ENCODE data around the gene PCF11.
"Not testable (repeated sequence)": the region's sequence is repeated elsewhere in the genome, so short reads cannot be mapped to it uniquely, and the experiment has no call there.

PCF11 gene, protein sequence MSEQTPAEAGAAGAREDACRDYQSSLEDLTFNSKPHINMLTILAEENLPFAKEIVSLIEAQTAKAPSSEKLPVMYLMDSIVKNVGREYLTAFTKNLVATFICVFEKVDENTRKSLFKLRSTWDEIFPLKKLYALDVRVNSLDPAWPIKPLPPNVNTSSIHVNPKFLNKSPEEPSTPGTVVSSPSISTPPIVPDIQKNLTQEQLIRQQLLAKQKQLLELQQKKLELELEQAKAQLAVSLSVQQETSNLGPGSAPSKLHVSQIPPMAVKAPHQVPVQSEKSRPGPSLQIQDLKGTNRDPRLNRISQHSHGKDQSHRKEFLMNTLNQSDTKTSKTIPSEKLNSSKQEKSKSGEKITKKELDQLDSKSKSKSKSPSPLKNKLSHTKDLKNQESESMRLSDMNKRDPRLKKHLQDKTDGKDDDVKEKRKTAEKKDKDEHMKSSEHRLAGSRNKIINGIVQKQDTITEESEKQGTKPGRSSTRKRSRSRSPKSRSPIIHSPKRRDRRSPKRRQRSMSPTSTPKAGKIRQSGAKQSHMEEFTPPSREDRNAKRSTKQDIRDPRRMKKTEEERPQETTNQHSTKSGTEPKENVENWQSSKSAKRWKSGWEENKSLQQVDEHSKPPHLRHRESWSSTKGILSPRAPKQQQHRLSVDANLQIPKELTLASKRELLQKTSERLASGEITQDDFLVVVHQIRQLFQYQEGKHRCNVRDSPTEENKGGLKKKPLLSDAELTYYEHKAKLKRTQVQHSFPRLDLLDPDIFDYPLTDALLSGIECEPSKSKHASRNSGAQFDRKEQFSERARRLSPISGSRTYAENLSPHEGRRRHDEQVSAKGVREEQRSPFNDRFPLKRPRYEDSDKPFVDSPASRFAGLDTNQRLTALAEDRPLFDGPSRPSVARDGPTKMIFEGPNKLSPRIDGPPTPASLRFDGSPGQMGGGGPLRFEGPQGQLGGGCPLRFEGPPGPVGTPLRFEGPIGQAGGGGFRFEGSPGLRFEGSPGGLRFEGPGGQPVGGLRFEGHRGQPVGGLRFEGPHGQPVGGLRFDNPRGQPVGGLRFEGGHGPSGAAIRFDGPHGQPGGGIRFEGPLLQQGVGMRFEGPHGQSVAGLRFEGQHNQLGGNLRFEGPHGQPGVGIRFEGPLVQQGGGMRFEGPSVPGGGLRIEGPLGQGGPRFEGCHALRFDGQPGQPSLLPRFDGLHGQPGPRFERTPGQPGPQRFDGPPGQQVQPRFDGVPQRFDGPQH (N-terminal part only)

DNA sequence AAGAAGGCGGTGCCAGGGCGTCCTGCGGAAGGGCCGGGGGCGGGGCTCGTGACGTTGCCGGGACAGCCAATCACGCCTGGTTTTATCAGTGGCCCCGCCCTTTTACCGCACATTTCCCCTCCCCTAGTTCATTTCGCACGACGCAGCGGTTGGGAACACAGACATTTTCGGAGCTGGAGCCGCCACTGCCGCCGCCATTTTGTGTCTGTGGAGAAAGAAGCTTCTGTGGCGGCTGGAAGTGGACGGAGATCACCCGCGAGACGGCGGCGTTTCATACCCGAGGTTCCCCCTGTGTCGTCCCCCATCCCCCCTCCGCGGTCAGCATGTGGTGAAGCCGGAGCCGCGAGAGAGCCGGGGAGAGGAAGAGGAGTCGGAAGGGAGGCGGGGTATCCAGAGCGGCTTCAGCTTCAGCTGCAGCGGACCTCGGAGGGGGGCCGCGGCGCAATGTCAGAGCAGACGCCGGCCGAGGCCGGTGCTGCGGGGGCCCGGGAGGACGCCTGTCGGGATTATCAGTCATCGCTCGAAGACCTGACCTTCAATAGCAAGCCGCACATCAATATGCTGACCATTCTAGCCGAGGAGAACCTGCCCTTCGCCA is at the start of gene PCF11:
TSS of gene PCF11 (plus strand) at position 136 of the 598 bp plus-strand sequence. CDS start at position 445, 309 bp downstream.
- peak in 1 of 2 donors; percentile 92 for DNase-seq (ENCODE audit: low read depth in 1 of 2, low spot score in 1 of 2)

DNA sequence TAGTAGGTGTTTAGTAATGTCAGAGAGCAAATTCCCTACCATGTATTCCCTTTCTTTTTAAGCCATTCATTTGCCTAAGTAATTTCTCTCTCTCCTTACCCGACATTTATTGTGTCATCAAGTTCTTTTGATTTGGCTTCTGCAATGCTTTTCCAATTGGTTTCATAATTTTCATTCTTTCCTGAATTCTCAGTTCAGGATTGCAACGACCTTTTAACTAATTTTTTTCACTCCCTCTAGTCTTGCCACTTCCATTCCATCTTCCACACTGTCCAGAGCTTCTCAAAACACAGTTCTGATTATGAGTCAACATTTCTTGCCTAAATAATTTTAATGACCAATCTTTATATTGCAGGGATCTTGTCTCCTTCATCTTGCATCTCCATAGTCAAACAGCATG is 44.0 kb upstream of the PCF11 start:
- no peak for DNase-seq (ENCODE audit: low read depth in 1 of 2, low spot score in 1 of 2)

DNA sequence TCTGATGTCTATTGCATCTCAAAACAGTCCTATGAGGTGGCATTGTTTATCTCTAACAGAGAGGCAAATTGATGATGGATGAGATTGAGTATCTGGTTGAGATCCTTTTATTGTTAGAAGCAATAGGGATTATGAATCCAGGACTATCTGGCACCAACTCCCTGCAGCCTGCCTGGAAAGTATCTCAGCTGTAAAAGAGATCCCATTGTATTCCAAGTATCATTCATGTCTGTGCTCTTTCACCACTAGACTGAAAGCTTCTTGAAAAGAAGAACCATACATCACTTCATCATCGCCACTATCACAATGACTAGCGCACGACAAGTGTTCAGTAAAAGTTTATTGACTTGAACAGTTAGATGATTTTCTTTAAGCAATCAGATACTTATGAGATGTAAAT is 41.9 kb upstream of the PCF11 start:
- no peak for DNase-seq (ENCODE audit: low read depth in 1 of 2, low spot score in 1 of 2)

DNA sequence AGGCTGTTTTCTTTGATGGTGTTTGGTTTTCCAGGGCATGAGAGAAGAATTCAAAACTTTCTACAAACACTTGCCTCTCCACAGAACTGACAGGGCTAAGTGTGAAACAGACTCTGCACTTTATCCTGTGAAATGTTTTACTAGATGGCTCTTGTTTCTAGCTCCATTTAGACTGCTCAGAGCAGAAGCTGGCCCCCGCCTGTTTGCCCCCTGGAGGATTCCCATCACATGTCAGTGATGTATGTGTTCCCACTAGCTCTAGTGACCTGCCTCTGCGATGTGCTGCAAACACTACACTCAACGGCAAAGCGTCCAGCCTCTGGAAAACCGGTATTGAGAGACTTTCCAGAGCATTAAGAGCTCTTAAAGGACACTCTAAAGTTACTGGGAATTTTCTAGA is 41.4 kb upstream of the PCF11 start:
- DNase-seq (ENCODE audit: low read depth in 1 of 2, low spot score in 1 of 2), result no peak

DNA sequence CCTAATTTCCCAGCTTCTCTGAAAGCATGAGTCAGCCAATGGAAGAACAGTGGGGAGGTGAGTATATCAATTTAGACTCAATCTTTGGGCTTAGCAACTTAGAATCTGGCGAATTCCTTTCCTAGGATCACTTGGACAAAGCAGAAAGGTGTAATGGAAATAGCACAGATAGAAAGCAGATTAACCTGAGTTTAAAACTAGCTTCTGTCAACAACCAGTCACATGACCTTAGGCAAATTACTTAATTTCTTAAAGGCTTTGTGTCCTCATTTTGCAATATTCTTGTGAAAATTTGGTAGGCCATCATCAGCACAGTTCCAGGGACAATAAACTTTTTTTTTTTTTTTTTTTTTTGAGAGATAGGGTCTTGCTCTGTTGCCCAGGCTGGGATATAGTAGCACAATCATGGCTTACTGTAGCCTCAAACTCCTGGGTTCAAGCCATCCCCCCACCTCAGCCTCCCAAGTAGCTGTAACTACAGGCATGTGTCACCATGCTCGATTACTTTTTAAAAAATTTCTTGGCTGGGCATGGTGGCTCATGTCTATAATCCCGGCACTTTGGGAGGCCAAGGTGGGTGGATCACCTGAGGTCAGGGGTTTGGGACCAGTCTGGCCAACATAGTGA is 40.8 kb upstream of the PCF11 start:
- no peak for DNase-seq (ENCODE audit: low read depth in 1 of 2, low spot score in 1 of 2)

DNA sequence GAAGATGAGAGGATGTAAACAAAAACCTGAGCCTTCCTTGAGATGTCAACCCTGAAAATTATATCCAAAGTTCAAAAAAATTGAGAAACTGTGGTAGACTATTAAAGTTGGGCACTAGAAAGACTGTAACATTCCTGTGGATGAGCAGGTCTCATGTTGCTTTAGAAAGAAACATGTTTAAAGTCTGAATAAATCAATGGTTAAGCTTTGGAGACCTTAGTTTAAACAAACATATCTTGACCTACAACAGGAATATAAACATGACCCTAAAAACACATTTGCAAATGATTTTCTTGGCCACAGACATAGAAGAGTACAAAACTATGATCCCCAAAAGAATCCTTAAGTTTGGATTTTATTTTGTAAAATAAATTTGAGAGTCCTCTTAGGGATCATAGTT is 38.1 kb upstream of the PCF11 start:
- DNase-seq (ENCODE audit: low read depth in 1 of 2, low spot score in 1 of 2), result no peak

DNA sequence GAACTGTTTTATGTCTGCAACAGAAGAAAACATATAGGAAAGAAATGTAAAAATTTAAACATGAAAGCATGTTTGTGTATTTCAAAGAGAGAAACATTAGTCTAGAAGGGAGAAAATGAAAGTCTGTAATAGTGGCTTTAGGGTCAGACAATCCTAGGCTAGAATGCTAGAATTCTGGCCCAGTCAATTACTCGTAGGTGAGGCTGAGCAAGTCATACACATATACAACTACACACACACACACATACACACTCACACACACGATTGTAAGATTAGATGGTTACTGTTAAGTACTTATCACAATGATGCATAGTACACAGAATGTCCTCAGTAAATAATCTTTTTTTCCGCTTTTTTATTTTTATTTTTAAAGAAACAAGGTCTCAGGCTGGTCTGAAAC is 37.7 kb upstream of the PCF11 start:
- DNase-seq (ENCODE audit: low read depth in 1 of 2, low spot score in 1 of 2), result no peak

DNA sequence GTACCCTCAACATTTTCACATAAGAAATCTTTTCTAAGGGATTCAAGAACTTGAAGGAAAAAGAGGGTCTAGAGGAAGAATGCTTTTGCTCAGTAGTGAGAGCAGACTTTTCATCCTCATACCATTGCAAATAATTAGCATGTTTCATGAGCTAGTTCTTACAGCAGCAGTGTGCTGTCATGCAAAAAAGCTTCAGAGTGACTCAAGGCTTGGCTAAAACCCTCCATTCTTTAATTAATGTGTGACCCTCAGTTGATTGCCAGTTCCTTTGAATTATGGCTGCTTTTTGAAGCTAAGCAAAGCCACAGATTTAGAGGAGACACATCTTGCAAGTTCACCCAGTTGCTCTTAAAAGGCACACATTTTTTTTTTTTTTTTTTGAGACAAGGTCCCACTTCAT is 36.6 kb upstream of the PCF11 start:
- no peak for DNase-seq (ENCODE audit: low read depth in 1 of 2, low spot score in 1 of 2)

DNA sequence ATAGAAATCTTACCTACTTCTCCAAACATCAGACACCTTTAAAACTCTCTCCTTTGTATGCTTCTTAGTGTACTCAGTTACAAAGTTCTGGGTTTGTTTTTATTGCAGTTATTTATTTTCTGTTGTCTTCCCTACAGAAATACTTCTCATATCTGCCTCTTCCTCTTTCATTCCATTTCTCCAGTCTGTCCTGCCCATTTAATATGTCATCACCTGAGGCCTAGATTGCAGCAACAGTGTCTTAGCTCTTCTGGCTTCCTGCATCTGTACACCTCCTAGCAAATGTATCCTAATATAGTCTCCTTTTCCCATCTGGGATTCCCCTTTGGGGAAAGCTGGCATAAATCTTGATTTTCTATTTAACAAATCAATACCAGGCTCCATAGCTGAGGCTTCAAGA is 34.9 kb upstream of the PCF11 start:
- no peak for DNase-seq (ENCODE audit: low read depth in 1 of 2, low spot score in 1 of 2)

DNA sequence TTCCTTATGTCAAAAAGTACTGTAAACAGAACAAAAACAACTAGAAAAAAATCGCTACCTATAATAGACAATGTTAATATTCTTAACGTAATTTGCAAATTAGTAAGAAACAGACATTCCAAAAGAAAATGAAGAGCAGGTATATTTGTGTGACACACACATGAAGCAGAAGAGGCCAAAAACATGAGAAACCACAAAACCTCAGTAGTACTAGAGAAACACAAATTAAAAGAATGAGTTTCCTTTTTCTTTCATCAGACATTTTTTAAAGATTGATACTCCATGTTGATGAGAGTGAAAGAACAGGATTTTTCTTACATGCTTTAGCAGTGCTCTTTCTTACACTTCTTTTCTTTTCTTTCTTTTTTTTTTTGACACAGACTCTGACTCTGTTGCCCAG is 34.2 kb upstream of the PCF11 start:
- DNase-seq (ENCODE audit: low read depth in 1 of 2, low spot score in 1 of 2), result no peak

DNA sequence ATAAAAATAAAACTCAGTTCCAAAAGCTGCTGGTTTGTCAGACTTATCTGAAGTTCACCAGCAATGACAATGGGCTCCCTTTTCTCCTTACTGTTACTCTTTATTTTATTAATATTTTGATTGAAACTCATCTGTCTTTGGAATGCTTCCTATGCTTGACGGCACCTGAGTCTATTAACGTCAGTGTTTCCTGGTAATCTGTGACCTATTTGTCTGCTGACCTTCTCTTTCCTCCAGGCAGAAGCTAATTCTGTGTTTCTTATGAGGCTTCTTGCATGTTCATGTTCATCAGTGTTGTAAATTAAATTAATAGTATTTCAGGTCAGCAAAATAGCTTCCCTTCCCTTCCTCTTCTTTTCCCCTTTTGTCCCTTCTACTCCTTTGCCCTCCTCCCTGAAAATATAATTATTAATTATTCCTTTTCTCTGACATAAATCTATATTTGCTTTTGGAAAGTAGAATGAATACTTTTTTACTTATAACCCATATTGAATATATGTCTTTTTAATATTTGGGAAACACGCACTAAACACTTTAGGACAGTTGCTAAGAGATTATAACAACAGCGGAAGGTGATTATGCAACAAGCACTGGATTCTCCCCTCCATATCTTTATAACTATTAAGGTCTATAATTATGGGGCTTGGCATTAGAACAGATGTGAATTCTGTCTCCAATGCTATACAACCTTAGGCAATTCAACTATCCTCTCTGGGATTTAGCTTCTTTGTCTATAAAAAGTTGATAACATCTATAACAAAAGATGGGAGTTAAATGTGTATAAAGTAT is 32.1 kb upstream of the PCF11 start:
- DNase-seq (ENCODE audit: low read depth in 1 of 2, low spot score in 1 of 2), result no peak

DNA sequence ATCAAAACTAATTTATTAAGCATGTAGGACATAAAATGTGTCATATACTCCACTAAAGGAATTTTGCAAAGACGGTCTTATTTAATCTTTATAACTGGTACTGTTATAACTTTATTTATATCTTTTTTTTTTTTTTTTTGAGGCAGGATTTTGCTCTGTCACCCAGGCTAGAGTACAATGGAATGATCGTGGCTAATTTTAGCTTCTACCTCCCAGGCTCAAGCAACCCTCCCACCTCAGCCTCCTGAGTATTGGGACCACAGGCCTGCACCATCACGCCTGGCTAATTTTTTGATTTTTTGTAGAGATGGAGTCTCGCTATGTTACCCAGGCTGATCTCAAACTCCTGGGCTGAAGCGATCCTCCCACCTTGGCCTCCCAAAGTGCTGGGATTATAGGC is 31.4 kb upstream of the PCF11 start:
- DNase-seq (ENCODE audit: low read depth in 1 of 2, low spot score in 1 of 2), result no peak

DNA sequence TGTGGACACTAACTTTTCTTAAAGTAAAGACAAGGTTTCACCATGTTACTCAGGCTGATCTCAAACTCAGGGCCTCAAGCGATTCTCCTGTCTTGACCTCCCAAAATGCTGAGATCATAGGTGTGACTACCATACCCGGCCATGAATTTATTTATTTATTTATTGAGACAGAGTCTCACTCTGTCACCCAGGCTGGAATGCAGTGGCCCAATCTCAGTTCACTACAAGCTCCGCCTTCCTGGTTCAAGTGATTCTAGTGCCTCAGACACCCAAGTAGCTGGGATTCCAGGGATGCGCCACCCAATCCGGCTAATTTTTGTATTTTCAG is 29.7 kb upstream of the PCF11 start:
- DNase-seq (ENCODE audit: low read depth in 1 of 2, low spot score in 1 of 2), result no peak

DNA sequence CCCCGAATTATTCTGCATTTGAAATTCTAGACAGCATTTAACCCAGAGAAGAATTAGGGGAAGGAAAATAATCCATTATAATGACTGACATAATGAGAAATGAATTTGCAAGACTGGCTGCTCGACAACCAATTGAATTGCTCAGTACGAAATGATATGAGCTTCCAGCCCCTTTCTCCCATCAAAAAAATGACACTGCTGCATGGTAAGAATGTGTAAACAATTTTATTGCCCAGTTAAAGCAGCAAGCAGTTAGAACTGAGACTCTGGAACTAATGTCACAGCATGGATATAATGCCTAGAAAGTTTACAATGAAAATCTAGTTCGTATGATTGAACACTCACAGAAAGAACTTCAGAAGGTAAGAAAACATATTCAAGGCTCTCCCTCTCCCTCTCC is 24.7 kb upstream of the PCF11 start:
- DNase-seq (ENCODE audit: low read depth in 1 of 2, low spot score in 1 of 2), result no peak

DNA sequence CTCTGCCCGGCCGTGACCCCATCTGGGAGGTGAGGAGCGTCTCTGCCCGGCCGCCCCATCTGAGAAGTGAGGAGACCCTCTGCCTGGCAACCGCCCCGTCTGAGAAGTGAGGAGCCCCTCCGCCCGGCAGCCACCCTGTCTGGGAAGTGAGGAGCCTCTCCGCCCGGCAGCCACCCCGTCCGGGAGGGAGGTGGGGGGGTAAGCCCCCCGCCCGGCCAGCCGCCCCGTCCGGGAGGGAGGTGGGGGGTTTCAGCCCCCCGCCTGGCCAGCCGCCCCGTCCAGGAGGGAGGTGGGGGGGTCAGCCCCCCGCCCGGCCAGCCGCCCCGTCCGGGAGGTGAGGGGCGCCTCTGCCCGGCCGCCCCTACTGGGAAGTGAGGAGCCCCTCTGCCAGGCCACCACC is 23.7 kb upstream of the PCF11 start:
- DNase-seq (ENCODE audit: low read depth in 1 of 2, low spot score in 1 of 2), result not testable (repeated sequence)

DNA sequence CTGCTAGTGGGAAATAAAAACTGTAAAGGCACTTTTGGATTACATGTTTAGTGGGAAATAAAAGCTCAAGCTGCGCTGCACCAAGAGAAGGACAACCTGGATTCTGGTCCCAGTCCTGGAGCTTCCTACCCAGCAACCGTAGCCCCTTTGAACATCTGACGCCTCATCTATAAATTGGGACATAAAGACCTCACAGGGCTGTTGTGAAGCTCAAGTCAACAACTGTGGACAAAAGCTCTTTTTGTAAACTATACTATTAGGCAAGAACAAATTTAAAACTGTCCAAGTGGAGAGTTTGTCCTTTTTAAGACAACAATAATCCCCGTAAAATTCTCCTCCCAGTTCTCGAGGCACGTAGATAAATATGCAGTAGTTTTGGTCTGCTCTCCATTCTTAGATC is 17.6 kb upstream of the PCF11 start:
- DNase-seq (ENCODE audit: low read depth in 1 of 2, low spot score in 1 of 2), result no peak

DNA sequence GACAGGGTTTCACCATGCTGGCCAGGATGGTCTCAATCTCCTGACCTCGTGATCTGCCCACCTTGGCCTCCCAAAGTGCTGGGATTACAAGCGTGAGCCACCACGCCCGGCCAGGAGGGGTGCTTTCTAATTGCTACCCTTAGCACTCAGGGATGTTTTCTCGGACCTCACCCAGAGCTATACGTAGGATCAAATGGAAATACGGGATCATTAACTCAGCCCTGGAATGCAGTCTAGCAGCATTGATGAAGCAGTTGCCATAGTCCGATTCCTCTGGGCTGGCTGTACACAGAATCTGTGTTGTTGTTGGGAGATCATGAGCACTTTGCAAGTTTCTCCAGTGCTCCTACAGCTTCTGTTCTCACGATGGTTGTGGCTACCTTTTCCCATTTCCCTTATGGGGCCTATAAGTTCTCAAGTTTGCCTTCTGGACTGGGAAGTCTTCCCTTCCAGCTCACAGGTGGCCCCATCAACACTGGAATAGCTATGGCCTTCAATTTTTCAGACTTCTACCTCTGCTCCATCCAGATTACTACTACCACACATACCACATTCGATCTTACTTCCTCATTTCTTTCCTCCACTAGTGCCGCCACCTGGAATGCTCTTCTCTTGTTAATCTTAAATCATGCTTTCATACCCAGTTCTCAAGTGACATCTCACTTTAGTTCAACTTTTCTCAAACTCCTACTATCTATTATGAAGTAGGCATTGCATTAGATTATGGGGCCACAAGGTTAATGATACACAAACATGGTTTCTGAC is 16.1 kb upstream of the PCF11 start:
- no peak for DNase-seq (ENCODE audit: low read depth in 1 of 2, low spot score in 1 of 2)

DNA sequence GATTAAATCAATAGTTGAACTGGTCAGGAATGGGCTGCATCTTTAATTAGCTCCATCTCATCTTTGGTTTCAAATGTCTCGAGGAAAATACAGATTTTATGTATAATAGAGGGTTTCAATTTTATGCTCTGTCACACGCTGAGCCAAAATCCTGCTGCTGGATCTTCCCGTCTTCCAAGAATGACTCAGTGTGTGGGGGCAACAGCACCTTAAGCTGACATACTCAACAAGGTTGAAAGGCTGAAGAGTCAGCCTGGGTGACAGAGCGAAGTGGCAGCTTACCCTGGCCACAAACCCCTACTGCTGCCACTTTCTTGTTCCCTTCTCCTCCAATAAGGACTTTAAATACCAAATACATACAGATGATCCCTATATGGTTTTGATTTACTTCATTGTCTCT is 9.0 kb upstream of the PCF11 start:
- no peak for DNase-seq (ENCODE audit: low read depth in 1 of 2, low spot score in 1 of 2)

DNA sequence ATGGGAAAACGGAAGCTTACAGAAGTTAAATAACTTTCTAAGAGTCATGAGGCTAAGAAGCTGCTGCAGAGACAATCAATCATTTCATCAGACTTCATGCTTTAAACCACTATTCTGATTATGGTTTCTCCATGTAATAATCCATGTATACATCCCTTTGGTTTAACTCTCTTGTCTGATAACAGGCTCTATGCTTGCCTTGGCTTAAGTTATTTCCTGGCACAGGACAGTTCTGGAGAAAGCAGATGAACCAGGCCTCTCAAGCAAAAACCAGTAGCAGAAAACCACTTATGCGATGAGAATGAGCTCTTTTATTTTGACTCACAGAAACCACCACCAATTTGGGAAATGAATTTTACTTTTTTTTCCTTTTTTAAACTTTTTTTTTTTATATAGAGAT is 6.5 kb upstream of the PCF11 start:
- DNase-seq (ENCODE audit: low read depth in 1 of 2, low spot score in 1 of 2), result no peak
